Activated CD8-positive, alpha-beta memory T cell treated with anti-CD3 and anti-CD28 coated beads, Interleukin-2, amount 50 U/mL, for 24 hours (primary cell): ENCODE results near the gene SLC35F3.
"Not testable (repeated sequence)": the region's sequence is repeated elsewhere in the genome, so short reads cannot be mapped to it uniquely, and the experiment has no call there.

Source experiments
- DNase-seq: peaks from one replicate; pipeline ENCODE4 v3.0.0-alpha.2; 2020; ENCODE audit errors: extremely low read depth

SLC35F3 gene

DNA sequence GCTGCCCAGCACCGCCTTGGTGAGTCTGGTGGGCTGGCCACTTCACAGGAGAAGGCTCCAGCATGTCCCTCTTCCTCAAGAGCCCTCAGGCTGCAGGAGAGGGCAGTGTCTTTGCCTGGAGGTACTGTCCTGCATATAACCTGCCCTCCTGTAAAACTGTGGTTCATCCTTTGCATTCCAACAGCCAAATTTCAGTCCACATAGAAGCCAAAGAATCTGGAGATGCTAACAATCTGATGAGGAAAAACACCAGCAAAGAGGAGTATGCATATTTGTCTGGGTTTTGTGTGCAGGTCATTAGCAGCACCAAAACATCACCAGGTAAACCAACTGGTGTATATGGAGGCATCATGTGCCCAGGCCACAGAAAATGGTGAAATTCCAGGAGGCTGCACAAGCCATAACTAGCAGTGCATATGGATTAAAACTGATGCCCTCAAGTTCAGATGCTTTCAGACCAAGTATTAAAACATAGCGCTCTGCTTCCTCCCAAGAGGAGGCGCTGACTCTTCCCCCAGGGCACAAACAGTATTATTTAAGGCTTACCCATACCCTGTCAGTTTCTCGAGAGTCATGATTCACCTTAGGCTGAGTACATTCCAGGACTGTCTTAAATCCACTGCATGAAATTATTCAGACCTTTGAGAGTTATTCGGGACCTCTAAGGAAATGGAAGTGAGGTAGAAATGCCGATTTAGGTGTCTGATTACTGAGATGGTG is 318.2 kb downstream of the SLC35F3 start:
- DNase-seq = no peak

DNA sequence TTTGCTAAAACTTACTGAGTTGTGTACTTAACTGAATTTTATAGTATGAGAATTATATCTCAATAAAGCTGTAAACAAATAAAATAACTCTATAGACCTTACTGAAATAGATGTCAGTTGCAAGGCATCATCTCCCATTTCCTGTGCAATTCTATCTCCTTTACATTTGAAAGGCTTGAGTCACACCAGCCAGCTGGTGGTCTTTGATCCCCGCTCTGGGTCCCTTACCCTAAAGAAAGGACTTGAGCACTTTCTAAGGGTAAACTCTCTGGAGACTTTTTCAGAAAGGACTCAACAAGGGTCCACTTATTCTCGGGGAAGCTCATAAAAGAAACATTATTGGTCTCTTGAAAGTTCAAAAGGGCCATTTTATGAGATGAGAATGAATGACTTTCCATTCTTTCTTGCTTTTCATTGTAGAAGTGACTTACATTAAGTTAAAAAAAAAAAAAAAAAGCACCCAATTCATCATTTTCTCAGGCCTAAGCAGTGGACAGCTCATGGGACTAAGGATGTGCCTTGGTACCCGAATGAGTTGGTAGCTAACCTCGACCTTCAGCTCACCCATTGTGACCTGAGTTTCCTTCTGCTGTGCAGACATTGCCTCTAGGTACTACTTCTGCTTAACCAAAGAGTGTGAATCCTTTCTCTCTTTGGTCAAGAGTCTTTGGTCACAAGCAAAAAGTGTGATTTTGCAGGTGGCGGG is 321.8 kb downstream of the SLC35F3 start:
- DNase-seq = no peak

- no peak for DNase-seq
These were observed 322.3 kb downstream of the SLC35F3 start for GRCh38 chr1:234226819-234227165.

GRCh38 chr1:234229581-234230387 is 325.3 kb downstream of the SLC35F3 start:
- DNase-seq = no peak

DNA sequence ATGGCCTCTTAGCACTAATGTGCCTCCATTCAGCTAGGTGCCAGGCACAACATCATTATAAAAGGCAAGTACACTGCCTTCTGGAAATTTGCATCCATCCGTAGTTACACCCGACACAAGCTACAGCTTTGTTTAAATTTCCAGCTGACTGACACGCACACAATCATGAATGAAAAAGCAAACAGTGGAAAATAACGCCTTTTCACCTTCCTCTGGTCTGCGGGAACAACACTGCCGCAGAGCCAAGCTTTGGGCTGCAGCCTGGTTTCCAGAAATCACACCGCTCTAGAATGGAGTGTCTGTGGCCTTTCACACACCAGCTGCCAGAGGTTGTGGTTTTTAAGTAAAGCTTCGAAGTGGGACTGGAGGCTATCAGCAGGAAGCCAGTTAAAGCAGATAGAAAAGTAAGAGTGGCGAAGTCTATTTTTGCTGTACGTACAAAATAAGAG is 326.0 kb downstream of the SLC35F3 start:
- DNase-seq = no peak

DNA sequence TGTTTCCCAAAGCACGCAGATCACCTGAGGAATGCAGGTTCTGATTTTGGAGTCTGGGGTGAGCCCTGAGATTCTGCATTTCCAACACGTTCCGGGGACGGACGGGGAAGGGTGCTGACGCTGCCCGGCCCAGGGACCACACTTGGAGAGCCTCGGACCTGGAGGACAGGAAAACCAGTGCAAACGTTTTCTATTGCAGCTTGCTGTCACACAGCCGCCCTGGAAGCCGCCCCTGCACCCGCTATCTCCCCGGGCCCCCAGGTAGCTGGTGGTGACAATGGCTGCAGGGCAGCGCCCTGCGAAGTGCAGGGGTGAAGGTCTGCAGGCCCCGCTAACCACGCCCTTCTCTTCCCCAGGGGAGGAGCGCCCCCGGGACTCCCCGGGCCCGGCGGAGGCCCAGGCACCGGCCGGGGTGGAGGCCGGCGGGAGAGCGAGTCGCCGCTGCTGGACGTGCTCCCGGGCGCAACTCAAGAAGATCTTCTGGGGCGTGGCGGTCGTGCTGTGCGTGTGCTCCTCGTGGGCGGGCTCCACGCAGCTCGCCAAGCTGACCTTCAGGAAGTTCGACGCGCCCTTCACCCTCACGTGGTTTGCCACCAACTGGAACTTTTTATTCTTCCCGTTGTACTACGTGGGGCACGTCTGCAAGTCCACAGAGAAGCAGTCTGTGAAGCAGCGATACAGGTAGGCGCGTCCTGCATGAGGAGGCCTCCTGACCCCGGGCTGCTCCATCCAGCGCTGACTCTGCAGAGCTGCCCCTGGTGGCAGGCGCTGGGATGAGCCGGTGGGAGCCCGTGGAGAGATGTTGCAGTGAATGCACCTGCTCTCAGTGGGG is 326.8 kb downstream of the SLC35F3 start:
- no peak for DNase-seq

- DNase-seq = no peak
These were observed 327.4 kb downstream of the SLC35F3 start for GRCh38 chr1:234231893-234232276.

DNA sequence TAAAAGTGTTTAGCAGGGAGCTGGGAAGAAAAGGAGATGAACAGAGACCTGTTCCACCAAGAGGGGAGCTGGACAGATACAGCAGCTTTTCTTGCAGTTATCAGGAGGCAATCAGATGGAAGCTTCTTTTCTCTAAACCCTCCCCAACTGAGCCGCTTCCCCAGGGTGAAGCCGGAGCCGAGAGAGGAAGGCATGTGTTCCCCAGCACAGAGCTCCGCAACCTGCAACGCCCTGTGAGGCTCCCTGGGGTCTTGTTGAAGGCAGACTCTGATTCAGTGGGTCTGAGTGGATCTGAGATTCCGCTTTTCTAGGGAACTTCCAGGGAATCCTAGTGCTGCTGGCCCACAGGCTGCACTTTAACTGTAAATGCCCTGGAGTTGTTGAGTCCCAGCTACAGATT is 329.7 kb downstream of the SLC35F3 start:
- DNase-seq = no peak

- DNase-seq = no peak
These were observed 331.0 kb downstream of the SLC35F3 start for GRCh38 chr1:234235434-234235881.

GRCh38 chr1:234237393-234237792 is 332.9 kb downstream of the SLC35F3 start:
- no peak for DNase-seq

DNA sequence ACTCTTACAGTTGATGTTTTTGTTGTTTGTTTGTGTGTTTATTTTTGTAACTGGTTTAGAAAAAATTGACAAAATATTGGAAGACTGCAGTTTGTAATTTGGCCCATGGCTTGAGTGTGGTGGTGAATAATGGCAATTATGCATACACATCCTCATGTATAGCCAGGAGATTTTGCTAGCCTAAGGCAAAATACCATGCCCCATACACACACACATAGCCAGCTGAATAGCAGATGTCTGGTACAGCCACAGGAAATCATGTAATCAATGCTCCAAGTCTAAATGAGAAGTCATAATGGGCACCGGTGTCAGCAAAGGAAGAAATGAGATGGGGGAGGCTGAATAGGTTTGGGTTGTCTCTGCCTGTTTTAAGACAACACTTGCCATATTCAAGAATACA is 333.6 kb downstream of the SLC35F3 start:
- DNase-seq = no peak

DNA sequence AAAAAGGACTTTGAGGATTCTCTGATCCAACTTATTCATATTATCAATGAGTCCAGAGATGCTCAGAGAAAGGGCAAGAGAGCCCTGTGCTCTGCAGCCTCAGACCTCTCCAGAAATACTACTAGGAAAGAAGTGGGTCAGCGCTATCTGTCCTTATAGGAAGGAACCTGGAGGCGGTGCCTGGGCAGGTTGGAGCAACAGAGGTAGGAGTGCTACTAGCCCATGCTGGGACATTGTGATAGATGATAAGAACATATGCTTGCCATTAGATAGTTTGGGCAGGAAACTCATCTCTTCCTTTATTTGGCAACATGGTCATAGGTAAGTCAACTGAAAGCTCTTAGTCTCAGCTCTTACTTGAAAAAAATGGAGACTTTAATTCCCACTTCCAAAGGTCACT is 335.0 kb downstream of the SLC35F3 start:
- DNase-seq = no peak

GRCh38 chr1:234239936-234240335 is 335.5 kb downstream of the SLC35F3 start:
- DNase-seq = no peak

DNA sequence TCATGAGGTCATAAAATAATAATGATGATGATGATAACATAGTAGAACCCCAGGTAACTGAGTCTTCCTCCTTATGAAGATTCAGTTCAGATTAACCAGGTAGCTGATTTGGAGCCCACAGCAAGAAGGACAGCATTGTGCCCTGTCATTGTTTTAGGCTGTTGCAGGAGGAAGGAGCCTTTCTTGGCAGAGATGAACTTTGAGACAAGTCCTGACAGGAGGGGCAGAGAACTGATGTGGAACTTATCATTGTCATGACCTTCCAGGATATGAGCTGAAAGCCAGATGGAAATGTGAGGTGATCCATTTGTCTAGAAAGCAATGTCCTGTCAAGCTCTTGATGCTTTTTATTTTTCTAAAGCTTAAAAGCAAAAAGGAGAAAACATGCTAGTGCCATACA is 336.2 kb downstream of the SLC35F3 start:
- DNase-seq = no peak

GRCh38 chr1:234241941-234242490 is 337.5 kb downstream of the SLC35F3 start:
- DNase-seq = no peak

- no peak for DNase-seq
These were observed 339.2 kb downstream of the SLC35F3 start for GRCh38 chr1:234243521-234244260.

DNA sequence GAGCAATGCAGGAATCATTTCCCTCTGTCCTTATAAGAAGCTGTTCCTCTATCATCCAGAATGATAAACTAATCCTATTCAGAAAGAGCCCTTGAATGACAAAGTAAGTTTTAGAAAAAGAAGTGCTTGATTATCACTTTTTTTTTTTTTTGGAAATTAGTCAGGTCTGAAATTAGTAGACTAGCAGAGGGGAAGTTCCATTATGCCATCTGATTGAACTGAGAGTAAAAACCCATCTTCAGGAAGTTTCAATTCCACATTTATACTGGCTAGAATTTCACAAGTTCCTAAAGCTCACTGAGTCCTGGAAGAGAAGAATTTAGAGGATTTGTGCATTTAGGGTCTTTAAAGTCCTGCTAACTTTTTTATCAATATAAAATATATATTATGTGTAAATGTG is 340.0 kb downstream of the SLC35F3 start:
- no peak for DNase-seq

GRCh38 chr1:234246638-234247116 is 342.2 kb downstream of the SLC35F3 start:
- DNase-seq = no peak

DNA sequence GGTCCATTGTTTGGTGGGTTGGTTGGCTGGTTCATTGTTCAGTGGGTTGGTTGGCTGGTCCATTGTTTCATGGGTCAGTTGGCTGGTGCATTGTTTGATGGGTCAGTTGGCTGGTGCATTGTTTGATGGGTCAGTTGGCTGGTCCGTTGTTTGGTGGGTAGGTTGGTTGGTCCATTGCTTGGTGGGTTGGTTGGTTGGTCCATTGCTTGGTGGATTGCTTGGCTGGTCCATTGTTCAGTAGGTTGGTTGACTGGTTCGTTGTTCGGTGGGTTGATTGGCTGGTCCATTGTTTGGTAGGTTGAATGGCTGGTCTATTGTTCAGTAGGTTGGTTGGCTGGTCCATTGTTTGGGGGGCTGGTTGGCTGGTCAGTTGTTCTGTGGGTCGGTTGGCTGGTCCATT is 343.3 kb downstream of the SLC35F3 start:
- not testable (repeated sequence) for DNase-seq

GRCh38 chr1:234250747-234251146 is 346.3 kb downstream of the SLC35F3 start:
- DNase-seq = no peak

DNA sequence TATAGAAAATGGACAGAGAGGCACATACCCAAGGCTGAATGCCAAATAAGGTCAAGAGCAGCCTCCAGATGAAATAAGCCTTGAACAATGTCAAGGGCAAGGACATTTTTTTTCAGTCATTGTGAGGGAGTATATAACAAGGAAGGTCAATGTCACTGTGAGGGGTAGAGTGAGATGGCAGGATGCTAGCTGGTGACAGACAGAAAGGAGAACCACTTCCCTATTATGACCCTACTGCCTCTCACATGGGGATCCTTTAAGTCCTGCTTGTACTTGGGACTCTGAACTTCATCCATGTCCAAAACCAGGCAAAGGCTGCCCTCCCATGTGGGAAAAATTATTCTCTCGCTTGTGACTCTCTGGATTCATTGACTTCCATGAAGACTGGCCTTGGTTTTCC is 349.3 kb downstream of the SLC35F3 start:
- DNase-seq = no peak
